ENCODE results near the gene XRCC4.

Gene XRCC4

DNA sequence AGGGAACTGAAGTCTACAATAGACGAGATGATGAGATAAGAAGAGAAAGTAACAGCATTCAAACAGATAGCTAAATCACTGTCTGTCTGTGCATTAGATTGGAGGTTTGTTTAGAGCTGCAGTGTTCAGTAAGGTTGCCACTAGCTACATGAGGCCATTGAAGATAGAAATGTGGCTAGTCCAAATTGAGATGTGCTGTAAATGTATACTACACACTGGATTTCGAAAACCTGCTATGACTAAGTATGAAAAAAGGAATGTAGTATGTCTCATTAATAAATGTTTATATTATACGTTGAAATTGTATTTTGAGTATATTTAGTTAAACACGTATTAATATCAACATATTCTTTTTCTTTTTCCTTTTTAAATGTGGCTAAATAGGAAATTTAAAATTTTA, 142.1 kb downstream of the XRCC4 start (continued):
- TF ChIP-seq, protein P1, sequence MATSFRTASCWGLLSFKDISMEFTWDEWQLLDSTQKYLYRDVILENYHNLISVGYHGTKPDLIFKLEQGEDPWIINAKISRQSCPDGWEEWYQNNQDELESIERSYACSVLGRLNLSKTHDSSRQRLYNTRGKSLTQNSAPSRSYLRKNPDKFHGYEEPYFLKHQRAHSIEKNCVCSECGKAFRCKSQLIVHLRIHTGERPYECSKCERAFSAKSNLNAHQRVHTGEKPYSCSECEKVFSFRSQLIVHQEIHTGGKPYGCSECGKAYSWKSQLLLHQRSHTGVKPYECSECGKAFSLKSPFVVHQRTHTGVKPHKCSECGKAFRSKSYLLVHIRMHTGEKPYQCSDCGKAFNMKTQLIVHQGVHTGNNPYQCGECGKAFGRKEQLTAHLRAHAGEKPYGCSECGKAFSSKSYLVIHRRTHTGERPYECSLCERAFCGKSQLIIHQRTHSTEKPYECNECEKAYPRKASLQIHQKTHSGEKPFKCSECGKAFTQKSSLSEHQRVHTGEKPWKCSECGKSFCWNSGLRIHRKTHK (tag by site-specific recombination; IDR thresholded peaks at IDR 0.05) = no peak
- TF ChIP-seq SETDB1 (IDR thresholded peaks at IDR 0.05; ENCODE audit: insufficient read length, low read length) = no peak

DNA sequence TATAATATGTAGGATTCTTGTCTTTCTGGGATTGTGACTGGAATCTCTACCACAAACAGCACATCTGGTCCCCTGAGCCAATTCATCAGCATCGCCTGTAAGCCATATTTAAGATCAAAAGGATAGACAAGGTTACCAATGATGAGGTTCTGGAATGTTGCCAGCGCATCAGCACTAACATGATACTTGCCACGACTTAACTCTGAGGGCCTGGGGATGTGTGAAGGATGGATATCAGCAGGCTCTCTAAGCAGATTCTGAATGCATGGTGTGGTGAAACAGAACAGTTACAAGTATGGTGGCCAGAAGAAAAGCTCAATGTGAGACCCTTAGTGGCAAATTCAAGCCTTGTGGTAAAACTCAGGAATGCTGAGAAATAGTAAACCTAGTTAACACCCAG, 143.0 kb downstream of the XRCC4 start:
- no peak overlapping the region for H3K4me3 ChIP-seq (ENCODE audit: low read depth, low read length)
- CTCF ChIA-PET = interaction anchor here (0.6 kb wide), 1 partner anchor 20 kb away, joined by 5 read pairs; no protein-coding TSS in a partner anchor

DNA sequence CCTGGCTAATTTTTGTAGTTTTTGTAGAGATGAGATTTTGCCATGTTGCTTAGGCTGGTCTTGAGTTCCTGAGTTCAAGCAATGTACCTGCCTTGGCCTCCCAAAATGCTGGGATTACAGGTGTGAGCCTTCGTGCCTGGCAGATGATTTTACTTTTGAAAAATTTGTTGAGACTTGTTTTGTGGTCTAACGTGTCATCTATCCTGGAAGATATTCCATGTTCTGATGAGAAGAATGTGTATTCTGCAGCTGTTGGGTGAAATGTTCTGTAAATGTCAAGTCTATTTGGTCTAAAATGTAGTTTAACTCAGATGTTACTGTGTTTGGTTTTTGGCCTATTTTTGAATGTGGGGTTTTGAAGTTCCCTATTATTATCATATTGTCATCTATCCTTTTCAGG, 145.6 kb downstream of the XRCC4 start:
- TF ChIP-seq ZNF623 (tag by site-specific recombination; IDR thresholded peaks at IDR 0.05) (no peak), ZNF274 (IDR thresholded peaks at IDR 0.05; ENCODE audit: low read length) (no peak), ZNF274 (tag by site-specific recombination; IDR thresholded peaks at IDR 0.05; ENCODE audit: borderline replicate concordance) (no peak), KLF7 (tag by site-specific recombination; IDR thresholded peaks at IDR 0.05; ENCODE audit: borderline replicate concordance) (no peak), KLF8 (tag by site-specific recombination; IDR thresholded peaks at IDR 0.05) (no peak), ZNF529 (tag by site-specific recombination; IDR thresholded peaks at IDR 0.05; ENCODE audit: insufficient replicate concordance) (no peak), ZNF510 (tag by site-specific recombination; IDR thresholded peaks at IDR 0.05; ENCODE audit: insufficient replicate concordance) (no peak), PRDM1 (tag by site-specific recombination; IDR thresholded peaks at IDR 0.05) (no peak), HOXD13 (CRISPR knock-in tag; IDR thresholded peaks at IDR 0.05; ENCODE audit: borderline replicate concordance) (no peak)
- TF ChIP-seq, protein P2, sequence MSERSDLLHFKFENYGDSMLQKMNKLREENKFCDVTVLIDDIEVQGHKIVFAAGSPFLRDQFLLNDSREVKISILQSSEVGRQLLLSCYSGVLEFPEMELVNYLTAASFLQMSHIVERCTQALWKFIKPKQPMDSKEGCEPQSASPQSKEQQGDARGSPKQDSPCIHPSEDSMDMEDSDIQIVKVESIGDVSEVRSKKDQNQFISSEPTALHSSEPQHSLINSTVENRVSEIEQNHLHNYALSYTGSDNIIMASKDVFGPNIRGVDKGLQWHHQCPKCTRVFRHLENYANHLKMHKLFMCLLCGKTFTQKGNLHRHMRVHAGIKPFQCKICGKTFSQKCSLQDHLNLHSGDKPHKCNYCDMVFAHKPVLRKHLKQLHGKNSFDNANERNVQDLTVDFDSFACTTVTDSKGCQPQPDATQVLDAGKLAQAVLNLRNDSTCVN (tag by site-specific recombination; optimal IDR thresholded peaks at IDR 0.05) = no peak
- TF ChIP-seq, protein P3, sequence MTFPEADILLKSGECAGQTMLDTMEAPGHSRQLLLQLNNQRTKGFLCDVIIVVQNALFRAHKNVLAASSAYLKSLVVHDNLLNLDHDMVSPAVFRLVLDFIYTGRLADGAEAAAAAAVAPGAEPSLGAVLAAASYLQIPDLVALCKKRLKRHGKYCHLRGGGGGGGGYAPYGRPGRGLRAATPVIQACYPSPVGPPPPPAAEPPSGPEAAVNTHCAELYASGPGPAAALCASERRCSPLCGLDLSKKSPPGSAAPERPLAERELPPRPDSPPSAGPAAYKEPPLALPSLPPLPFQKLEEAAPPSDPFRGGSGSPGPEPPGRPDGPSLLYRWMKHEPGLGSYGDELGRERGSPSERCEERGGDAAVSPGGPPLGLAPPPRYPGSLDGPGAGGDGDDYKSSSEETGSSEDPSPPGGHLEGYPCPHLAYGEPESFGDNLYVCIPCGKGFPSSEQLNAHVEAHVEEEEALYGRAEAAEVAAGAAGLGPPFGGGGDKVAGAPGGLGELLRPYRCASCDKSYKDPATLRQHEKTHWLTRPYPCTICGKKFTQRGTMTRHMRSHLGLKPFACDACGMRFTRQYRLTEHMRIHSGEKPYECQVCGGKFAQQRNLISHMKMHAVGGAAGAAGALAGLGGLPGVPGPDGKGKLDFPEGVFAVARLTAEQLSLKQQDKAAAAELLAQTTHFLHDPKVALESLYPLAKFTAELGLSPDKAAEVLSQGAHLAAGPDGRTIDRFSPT (tag by site-specific recombination; IDR thresholded peaks at IDR 0.05) = no peak
- POLR2A ChIA-PET = no interaction called here
- Histone ChIP-seq H3K27ac (ENCODE audit: extremely low read depth, low read depth, low read length) (no peak overlapping the region), H3K4me3 (ENCODE audit: low read depth, low read length) (no peak overlapping the region), H3K36me3 (ENCODE audit: control insufficient read depth in 2 of 2, insufficient read depth in 1 of 2, low read length in 2 of 2) (no peaks in the 10 kb centered on the region), H3K4me1 (ENCODE audit: control insufficient read depth, insufficient read depth, low read length) (0 out of 2 replicates have a peak, but pooled peaks cover 2% of the 10 kb centered on the region), H3K9me3 (ENCODE audit: control insufficient read depth, insufficient read depth, low read depth, low read length) (no peaks in the 10 kb centered on the region)
- CTCF ChIA-PET = no interaction called here

More for the DNA sequence above, 143.0 kb downstream of the XRCC4 start:
- no peaks in the 10 kb centered on the region for H3K9me3 ChIP-seq (ENCODE audit: control insufficient read depth, insufficient read depth, low read depth, low read length)
- TF ChIP-seq BCL11A (tag by site-specific recombination; IDR thresholded peaks at IDR 0.05; ENCODE audit: low read depth) (no peak), ZNF211 (tag by site-specific recombination; IDR thresholded peaks at IDR 0.05; ENCODE audit: low read depth) (no peak), ZNF292 (tag by site-specific recombination; IDR thresholded peaks at IDR 0.05; ENCODE audit: borderline replicate concordance, low read depth) (no peak), ZNF701 (tag by site-specific recombination; IDR thresholded peaks at IDR 0.05) (no peak)
- TF ChIP-seq, protein P4, sequence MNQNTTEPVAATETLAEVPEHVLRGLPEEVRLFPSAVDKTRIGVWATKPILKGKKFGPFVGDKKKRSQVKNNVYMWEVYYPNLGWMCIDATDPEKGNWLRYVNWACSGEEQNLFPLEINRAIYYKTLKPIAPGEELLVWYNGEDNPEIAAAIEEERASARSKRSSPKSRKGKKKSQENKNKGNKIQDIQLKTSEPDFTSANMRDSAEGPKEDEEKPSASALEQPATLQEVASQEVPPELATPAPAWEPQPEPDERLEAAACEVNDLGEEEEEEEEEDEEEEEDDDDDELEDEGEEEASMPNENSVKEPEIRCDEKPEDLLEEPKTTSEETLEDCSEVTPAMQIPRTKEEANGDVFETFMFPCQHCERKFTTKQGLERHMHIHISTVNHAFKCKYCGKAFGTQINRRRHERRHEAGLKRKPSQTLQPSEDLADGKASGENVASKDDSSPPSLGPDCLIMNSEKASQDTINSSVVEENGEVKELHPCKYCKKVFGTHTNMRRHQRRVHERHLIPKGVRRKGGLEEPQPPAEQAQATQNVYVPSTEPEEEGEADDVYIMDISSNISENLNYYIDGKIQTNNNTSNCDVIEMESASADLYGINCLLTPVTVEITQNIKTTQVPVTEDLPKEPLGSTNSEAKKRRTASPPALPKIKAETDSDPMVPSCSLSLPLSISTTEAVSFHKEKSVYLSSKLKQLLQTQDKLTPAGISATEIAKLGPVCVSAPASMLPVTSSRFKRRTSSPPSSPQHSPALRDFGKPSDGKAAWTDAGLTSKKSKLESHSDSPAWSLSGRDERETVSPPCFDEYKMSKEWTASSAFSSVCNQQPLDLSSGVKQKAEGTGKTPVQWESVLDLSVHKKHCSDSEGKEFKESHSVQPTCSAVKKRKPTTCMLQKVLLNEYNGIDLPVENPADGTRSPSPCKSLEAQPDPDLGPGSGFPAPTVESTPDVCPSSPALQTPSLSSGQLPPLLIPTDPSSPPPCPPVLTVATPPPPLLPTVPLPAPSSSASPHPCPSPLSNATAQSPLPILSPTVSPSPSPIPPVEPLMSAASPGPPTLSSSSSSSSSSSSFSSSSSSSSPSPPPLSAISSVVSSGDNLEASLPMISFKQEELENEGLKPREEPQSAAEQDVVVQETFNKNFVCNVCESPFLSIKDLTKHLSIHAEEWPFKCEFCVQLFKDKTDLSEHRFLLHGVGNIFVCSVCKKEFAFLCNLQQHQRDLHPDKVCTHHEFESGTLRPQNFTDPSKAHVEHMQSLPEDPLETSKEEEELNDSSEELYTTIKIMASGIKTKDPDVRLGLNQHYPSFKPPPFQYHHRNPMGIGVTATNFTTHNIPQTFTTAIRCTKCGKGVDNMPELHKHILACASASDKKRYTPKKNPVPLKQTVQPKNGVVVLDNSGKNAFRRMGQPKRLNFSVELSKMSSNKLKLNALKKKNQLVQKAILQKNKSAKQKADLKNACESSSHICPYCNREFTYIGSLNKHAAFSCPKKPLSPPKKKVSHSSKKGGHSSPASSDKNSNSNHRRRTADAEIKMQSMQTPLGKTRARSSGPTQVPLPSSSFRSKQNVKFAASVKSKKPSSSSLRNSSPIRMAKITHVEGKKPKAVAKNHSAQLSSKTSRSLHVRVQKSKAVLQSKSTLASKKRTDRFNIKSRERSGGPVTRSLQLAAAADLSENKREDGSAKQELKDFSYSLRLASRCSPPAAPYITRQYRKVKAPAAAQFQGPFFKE (tag by site-specific recombination; IDR thresholded peaks at IDR 0.05; ENCODE audit: borderline replicate concordance) = no peak
- no peak overlapping the region for H3K27ac ChIP-seq (ENCODE audit: extremely low read depth, low read depth, low read length)
- no peaks in the 10 kb centered on the region for H3K36me3 ChIP-seq (ENCODE audit: control insufficient read depth in 2 of 2, insufficient read depth in 1 of 2, low read length in 2 of 2)
- 0 out of 2 replicates have a peak, but pooled peaks cover 2% of the 10 kb centered on the region for H3K4me1 ChIP-seq (ENCODE audit: control insufficient read depth, insufficient read depth, low read length)
- POLR2A ChIA-PET = no interaction called here
